ENCODE results near the gene PCARE.

DNA sequence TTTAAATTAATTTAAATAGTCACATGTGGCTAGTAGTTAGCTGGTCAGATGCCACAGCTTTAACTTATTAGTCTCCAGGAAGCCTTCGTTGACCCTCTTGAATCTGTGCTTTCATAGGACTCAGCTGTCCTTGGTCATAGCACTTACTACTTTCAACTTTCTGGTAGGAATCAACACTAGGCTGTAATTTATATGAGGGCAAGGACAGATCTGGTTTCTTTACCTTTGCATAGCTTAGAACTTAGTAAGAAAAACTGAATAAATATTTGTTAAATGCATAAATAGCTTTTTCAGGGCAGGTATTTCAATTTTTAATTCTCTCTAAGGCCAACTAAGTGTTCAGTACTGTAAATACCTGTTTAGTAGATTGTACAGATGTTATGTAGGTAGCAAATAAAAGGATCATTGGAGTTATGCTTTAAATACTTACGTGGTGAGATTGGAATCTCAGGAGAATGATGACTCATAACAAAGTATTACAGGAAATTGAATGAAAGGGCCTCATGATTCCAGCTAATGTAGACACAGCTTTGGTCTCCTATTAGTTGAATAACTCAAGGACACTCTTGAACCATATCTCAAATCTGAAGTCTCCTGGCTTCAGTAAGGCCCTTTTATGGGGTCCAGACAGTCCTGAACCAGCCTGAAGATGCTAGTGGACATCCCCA lies 43.4 kb upstream of the PCARE start:
- TF ChIP-seq, protein P1, sequence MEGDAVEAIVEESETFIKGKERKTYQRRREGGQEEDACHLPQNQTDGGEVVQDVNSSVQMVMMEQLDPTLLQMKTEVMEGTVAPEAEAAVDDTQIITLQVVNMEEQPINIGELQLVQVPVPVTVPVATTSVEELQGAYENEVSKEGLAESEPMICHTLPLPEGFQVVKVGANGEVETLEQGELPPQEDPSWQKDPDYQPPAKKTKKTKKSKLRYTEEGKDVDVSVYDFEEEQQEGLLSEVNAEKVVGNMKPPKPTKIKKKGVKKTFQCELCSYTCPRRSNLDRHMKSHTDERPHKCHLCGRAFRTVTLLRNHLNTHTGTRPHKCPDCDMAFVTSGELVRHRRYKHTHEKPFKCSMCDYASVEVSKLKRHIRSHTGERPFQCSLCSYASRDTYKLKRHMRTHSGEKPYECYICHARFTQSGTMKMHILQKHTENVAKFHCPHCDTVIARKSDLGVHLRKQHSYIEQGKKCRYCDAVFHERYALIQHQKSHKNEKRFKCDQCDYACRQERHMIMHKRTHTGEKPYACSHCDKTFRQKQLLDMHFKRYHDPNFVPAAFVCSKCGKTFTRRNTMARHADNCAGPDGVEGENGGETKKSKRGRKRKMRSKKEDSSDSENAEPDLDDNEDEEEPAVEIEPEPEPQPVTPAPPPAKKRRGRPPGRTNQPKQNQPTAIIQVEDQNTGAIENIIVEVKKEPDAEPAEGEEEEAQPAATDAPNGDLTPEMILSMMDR (conservative IDR thresholded peaks at IDR 0.05; ENCODE audit: low read length), result no peak
- TF ChIP-seq EZH2phosphoT487 (IDR thresholded peaks at IDR 0.05; ENCODE audit: borderline replicate concordance), result no peak

Data from Loucy (cell line).